Astrocyte of the cerebellum (primary cell): ENCODE measurements around the gene PLPP4.

Source experiments
- DNase-seq: peaks from one replicate; pipeline ENCODE4 v3.0.0-alpha.2; 2011; ENCODE audit warnings: low read depth
- H3K4me3 ChIP-seq: 2 replicates; pipeline ENCODE4 v1.5.1; 2011; ENCODE audit warnings: mild to moderate bottlenecking, low read depth, low read length, moderate library complexity
- in situ Hi-C: cut with HindIII; loops from 2 replicates; pipeline ENCODE4 v1.10.0; 2017; ENCODE audit warnings: low sequenced_read_pairs
- TF ChIP-seq, protein P1 (sequence below): IDR thresholded peaks from 2 replicates; pipeline ENCODE4 v1.5.1; 2012; ENCODE audit warnings: low read length, low read depth, moderate library complexity, mild to moderate bottlenecking; ENCODE audit errors: missing control alignments

PLPP4 gene

DNA sequence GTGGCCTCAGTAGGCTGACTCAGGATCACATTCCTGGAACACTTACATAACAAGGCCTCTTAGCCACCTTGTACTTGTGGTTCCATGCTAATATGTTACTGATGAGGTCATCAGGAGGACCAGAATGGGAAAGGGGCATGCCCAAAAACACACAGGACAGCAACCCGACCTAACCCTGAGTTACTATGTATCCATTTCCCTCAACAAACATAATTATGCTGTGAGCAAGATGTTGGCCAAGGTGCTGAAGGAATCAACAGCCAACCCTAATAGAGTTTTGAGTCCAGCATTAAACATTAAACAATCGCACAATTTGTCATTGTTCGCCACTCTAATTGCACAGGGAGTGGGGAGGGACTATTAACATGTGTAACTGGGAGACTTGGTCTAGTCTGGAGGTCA lies 129.4 kb downstream of the PLPP4 start:
- TF ChIP-seq, protein P1, sequence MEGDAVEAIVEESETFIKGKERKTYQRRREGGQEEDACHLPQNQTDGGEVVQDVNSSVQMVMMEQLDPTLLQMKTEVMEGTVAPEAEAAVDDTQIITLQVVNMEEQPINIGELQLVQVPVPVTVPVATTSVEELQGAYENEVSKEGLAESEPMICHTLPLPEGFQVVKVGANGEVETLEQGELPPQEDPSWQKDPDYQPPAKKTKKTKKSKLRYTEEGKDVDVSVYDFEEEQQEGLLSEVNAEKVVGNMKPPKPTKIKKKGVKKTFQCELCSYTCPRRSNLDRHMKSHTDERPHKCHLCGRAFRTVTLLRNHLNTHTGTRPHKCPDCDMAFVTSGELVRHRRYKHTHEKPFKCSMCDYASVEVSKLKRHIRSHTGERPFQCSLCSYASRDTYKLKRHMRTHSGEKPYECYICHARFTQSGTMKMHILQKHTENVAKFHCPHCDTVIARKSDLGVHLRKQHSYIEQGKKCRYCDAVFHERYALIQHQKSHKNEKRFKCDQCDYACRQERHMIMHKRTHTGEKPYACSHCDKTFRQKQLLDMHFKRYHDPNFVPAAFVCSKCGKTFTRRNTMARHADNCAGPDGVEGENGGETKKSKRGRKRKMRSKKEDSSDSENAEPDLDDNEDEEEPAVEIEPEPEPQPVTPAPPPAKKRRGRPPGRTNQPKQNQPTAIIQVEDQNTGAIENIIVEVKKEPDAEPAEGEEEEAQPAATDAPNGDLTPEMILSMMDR: no peak
- in situ Hi-C loops: no loop called here
- H3K4me3 ChIP-seq: no peak overlapping the region
- DNase-seq: peak; percentile 19

DNA sequence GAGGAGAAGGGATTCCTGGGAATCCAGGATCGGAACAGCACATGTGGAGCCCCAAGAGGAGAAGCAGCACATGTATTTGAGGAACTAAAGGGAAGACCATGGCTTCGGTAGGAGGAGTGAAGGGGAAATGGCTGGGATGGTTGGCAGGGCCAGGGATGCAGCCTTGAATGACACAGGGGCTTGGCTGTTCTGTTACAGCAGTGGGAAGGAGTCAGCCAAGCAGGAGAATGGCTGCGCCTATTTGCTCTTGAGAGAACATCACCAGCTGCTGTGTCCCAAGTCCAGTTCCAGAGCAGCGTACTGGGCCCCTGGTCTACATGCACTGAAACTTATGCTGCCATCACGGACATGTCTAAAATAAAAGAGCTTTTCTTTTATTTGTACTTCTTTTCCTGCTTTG lies 130.0 kb downstream of the PLPP4 start:
- no peak for DNase-seq
- in situ Hi-C loops: no loop called here
- TF ChIP-seq, protein P1: no peak
- H3K4me3 ChIP-seq: no peak overlapping the region

- DNase-seq: no peak
- no peak overlapping the region for H3K4me3 ChIP-seq
- TF ChIP-seq, protein P1: no peak
- in situ Hi-C loops: no loop called here
Observed at GRCh38 chr10:120588311-120588710, 131.3 kb downstream of the PLPP4 start.

GRCh38 chr10:120593693-120594092 lies 136.7 kb downstream of the PLPP4 start:
- in situ Hi-C loops: no loop called here
- DNase-seq: no peak
- H3K4me3 ChIP-seq: no peak overlapping the region
- TF ChIP-seq, protein P1: no peak

- no peak overlapping the region for H3K4me3 ChIP-seq
- DNase-seq: no peak
- TF ChIP-seq, protein P1: no peak
- in situ Hi-C loops: no loop called here
Observed at GRCh38 chr10:120597902-120598301, 140.9 kb downstream of the PLPP4 start.

DNA sequence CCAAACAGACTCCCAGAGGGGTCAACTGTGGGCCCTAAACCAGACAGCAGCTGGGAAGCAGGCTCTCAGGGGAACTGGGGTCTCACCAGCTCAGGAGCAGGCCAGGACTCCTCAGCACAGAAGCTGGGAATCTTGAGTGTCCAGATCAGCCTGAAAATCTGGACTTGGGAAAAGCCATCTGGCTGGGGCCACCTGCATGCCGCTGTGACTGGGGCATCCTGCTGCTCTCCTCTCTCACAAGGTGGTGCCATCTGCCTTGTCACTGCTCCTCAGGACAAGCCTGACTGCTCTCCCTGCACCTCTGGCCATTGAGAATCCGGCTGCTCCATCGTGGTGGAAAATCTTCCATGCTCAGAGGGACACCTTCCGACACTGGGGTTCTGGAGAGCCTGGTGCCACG lies 141.4 kb downstream of the PLPP4 start:
- in situ Hi-C loops: no loop called here
- TF ChIP-seq, protein P1: no peak
- no peak for DNase-seq
- no peak overlapping the region for H3K4me3 ChIP-seq

- TF ChIP-seq, protein P1: no peak
- in situ Hi-C loops: no loop called here
- DNase-seq: no peak
- no peak overlapping the region for H3K4me3 ChIP-seq
Observed at GRCh38 chr10:120599200-120599724, 142.2 kb downstream of the PLPP4 start.
